HCT116 (cell line): ENCODE data around the gene RHOT1.
"Not testable (repeated sequence)": the region's sequence is repeated elsewhere in the genome, so short reads cannot be mapped to it uniquely, and the experiment has no call there.

ENCODE experiments used
- ATF3 ChIP-seq: IDR thresholded peaks from 2 replicates; pipeline ENCODE4 v1.6.1; 2012
- CTCF ChIP-seq, 3 experiments: fragments of 200-600 bp in 1 of 3; sonication (generic) in 1 of 3; IDR thresholded peaks in 2 of 3; conservative IDR thresholded peaks in 1 of 3; 2 replicates each; pipeline ENCODE4 v1.5.1; 2012 to 2017; ENCODE audit warnings: low read depth in 2 of 3, low read length in 2 of 3, antibody characterized with exemption in 1 of 3, borderline replicate concordance in 1 of 3, control low read depth in 1 of 3, mild to moderate bottlenecking in 1 of 3, mixed read lengths in 1 of 3, mixed run types in 1 of 3, moderate library complexity in 1 of 3; ENCODE audit not compliant: insufficient read depth in 1 of 3
- MAX ChIP-seq: IDR thresholded peaks from 2 replicates; pipeline ENCODE4 v1.6.1; 2012
- POLR2A ChIP-seq: IDR thresholded peaks from 2 replicates; pipeline ENCODE4 v1.7.0; 2011; ENCODE audit warnings: borderline replicate concordance; ENCODE audit not compliant: insufficient read depth, insufficient read length; ENCODE audit errors: extremely low read depth
- POLR2AphosphoS5 ChIP-seq: IDR thresholded peaks from 2 replicates; pipeline ENCODE4 v1.6.1; 2011; ENCODE audit warnings: mild to moderate bottlenecking, low read depth, low read length, moderate library complexity
- RAD21 ChIP-seq: IDR thresholded peaks from 2 replicates; pipeline ENCODE4 v1.6.1; 2012; ENCODE audit warnings: low read depth, mild to moderate bottlenecking
- SIN3A ChIP-seq: IDR thresholded peaks from 2 replicates; pipeline ENCODE4 v1.6.1; 2012; ENCODE audit warnings: low read depth
- SRF ChIP-seq: IDR thresholded peaks from 2 replicates; pipeline ENCODE4 v1.6.1; 2012; ENCODE audit warnings: low read depth
- YY1 ChIP-seq: IDR thresholded peaks from 2 replicates; pipeline ENCODE4 v1.6.1; 2011; ENCODE audit warnings: low read length, low read depth, moderate library complexity, mild to moderate bottlenecking; ENCODE audit not compliant: insufficient replicate concordance; ENCODE audit errors: extremely low read depth

DNA sequence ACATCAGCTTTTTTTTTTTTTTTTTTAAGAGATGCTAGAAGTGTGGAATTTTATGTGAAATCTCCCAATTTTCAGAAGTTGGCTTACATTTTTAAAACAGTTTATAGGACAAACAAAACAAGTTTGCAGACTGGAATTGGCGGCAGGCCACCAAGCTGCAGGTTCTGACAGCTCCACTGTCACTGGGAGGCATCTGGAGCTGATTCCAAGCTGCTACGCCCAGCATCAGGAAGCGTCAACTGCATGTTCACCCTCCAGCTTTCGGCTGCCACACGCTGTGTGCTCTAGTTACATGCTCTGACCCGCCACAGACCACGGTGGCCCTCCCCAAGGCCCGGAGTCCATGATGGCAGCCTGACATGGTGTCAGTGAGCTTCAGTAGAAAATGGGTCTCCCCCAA, 26.8 kb upstream of the RHOT1 start:
- TF ChIP-seq YY1; POLR2A; SRF; POLR2AphosphoS5; CTCF (IDR thresholded peaks at IDR 0.05 in 2 of 3, conservative IDR thresholded peaks at IDR 0.05 in 1 of 3; ENCODE audit: borderline replicate concordance in 1 of 3, insufficient read depth in 1 of 3, low read depth in 2 of 3, low read length in 2 of 3); SIN3A; ATF3; MAX; RAD21: not testable (repeated sequence)
